Large intestine (tissue), 3 donors: Measurements from ENCODE around the gene GBE1. TPM values are rescaled to one million over a fixed set of nuclear protein-coding genes. Genes with fewer than 3 reads are reported as not detected.

ENCODE experiments used
- DNase-seq, 2 donors: peaks; one replicate each; pipeline versions ENCODE4 v3.0.0 to v3.0.0-alpha.2; 2013
- H3K27ac ChIP-seq: one replicate; pipeline ENCODE4 v1.5.1; 2013; ENCODE audit warnings: low read length
- H3K27me3 ChIP-seq: 2 replicates; pipeline ENCODE4 v1.6.1; 2013; ENCODE audit warnings: low read length; ENCODE audit not compliant: control insufficient read depth, insufficient read depth
- H3K36me3 ChIP-seq: 2 replicates; pipeline ENCODE4 v1.6.1; 2013; ENCODE audit warnings: low read length; ENCODE audit not compliant: control insufficient read depth, insufficient read depth
- H3K4me1 ChIP-seq: one replicate; pipeline ENCODE4 v1.6.1; 2013; ENCODE audit warnings: low read length; ENCODE audit not compliant: control insufficient read depth, insufficient read depth
- H3K4me3 ChIP-seq: one replicate; pipeline ENCODE4 v1.5.1; 2013; ENCODE audit warnings: low read length
- H3K9me3 ChIP-seq: one replicate; pipeline ENCODE4 v1.6.1; 2013; ENCODE audit warnings: mild to moderate bottlenecking, low read depth, low read length, moderate library complexity; ENCODE audit not compliant: control insufficient read depth
- WGBS: methylation state at CpG from one replicate; pipeline ENCODE4 v1.1.5; 2013; ENCODE audit warnings: low lambda C conversion rate; ENCODE audit not compliant: insufficient coverage; 5-methylcytosine and 5-hydroxymethylcytosine counted together
- polyA plus RNA-seq: library from polyadenylated mRNA; unstranded; fragments of 120-200 nt; gene quantifications from one replicate; pipeline ENCODE4 v1.2.1, GENCODE V29; 2013

GBE1 gene
- polyA plus RNA-seq, 1 donor: 10.1 TPM

DNA sequence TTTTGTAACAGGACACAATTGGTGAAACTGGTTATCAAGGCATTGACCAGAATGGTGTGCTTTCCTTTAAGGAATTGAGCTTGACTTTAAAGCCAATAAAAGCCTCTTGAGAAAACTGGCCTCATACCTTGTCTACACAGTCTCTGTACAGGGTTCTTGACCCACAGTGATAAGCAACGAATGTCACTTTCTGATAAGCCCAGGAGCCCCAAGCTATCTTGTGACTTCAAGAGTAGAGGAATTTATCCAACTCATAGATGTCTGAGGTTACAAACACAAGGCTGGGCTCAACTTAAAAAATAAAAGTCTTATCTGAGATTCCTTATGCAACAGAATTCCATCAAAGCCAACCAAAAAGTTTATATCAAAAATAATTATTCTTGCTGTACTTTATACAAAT is 212.1 kb downstream of the GBE1 start:
- no peaks in the 10 kb centered on the region for H3K27me3 ChIP-seq
- DNase-seq: no peak
- H3K4me1 ChIP-seq: no peaks in the 10 kb centered on the region
- H3K9me3 ChIP-seq: peaks cover 5% of the 10 kb centered on the region
- H3K36me3 ChIP-seq: no peaks in the 10 kb centered on the region
- H3K4me3 ChIP-seq: no peak overlapping the region
- no peak overlapping the region for H3K27ac ChIP-seq
- WGBS: no CpG with 5 or more reads among the region's 1 CpG

DNA sequence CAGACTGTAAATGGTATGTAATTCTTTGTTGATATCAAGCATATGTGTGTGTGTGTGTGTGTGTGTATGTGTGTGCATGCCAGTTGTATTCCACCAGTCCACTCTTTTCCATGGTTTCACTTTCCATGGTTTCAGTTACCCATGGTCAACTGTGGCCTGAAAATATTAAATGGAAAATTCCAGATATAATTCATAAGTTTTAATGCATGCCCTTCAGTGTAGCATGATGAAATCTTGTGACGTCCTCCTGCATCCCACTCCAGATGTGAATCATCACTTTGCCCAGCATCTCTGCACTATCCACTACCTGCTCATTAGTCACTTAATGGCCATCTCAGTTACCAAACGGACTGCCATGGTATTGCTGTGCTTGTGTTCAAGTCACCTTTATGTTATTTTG is 215.9 kb downstream of the GBE1 start:
- Histone ChIP-seq H3K27ac (no peak overlapping the region), H3K36me3 (no peaks in the 10 kb centered on the region), H3K9me3 (peaks cover 5% of the 10 kb centered on the region), H3K4me1 (no peaks in the 10 kb centered on the region), H3K27me3 (no peaks in the 10 kb centered on the region), H3K4me3 (no peak overlapping the region)
- DNase-seq: no peak
- no CpG with 5 or more reads among the region's 2 CpGs for WGBS

DNA sequence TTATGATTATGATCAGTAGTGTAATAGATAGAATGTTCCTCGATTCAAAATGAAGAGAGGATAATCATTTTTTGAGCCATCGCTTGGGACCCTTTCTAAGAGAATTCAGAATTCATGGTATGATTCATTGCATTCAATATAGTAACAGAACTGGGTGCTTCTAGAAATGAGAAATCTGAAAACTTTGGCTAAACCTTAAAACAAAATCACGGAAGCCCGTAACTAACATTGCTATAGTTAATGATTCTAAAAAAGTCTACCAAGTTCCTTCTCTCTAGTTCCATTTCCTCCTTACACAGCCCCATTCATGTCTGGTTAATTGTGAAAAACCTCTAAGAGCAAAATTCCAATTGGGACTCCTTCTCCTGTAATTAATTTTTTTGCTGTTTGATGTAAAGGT is 217.1 kb downstream of the GBE1 start:
- H3K4me3 ChIP-seq: no peak overlapping the region
- H3K27me3 ChIP-seq: no peaks in the 10 kb centered on the region
- no peaks in the 10 kb centered on the region for H3K36me3 ChIP-seq
- DNase-seq: no peak
- 100% methylated on average over 2 of the region's 4 CpGs for WGBS
- H3K4me1 ChIP-seq: no peaks in the 10 kb centered on the region
- H3K27ac ChIP-seq: no peak overlapping the region
- peaks cover 5% of the 10 kb centered on the region for H3K9me3 ChIP-seq

DNA sequence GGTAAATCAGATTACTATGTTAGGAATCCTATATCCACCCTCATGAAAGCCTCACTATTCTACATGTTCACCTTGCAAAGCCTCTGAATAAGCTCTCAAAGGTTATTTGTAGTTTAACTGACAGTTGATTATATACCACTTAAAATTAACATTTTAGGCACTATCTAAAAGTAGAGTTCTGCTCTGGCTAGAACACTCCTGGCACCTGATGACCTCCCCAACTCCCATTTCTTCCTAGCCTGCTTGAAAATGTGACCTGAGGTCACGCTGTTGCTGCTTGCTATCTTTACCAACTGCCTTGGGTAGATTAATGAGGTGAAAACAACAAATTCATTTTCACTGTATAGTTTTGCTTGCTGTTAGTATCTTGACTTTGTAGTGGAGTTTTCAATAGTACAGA is 220.7 kb downstream of the GBE1 start:
- no peaks in the 10 kb centered on the region for H3K4me1 ChIP-seq
- H3K27ac ChIP-seq: no peak overlapping the region
- no peak for DNase-seq
- H3K36me3 ChIP-seq: no peaks in the 10 kb centered on the region
- no peaks in the 10 kb centered on the region for H3K27me3 ChIP-seq
- H3K9me3 ChIP-seq: no peaks in the 10 kb centered on the region
- no peak overlapping the region for H3K4me3 ChIP-seq
- no CpG with 5 or more reads among the region's 1 CpG for WGBS

DNA sequence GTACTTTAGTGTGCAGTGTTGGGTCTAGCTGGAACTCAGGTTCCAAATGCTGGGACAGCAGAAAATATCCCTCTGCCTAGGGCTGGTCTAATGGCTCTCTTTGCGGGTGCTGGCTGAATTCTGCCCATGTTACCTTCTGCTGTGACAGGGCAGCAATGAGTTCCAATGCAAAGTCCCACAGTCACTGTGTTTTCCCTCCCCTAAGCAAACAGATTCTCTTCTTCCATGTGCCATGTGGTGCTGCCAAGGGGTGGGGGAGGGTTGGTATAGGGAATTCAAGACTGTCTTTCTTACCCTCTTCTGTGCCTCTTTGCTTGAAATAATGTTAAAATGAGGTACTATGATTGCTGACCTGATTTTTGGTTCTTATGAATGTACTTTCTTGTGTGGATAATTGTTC is 229.6 kb downstream of the GBE1 start:
- peaks cover 3% of the 10 kb centered on the region for H3K36me3 ChIP-seq
- no peak for DNase-seq
- H3K4me3 ChIP-seq: no peak overlapping the region
- H3K27ac ChIP-seq: no peak overlapping the region
- H3K4me1 ChIP-seq: no peaks in the 10 kb centered on the region
- no CpG with 5 or more reads among the region's 1 CpG for WGBS
- no peaks in the 10 kb centered on the region for H3K9me3 ChIP-seq
- H3K27me3 ChIP-seq: no peaks in the 10 kb centered on the region

DNA sequence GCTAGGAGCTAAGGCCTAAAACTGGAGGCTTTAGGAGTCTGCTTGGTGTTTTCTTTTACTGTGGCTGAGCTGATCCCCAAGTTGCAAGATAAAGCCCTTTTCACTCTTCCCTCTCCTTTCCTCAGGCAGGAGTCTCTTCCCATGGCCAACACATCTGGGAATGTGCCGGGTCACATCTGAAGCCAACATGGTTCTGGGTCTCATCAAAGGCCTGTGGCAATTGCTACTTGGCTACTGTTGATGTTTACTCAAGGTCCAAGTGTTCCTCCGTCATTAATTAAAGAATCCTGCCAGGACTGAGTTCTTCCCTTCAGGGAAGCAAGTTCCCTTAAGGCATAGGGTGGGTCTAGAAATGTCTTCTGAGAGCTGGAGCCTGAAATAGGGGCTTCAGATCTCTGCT is 230.2 kb downstream of the GBE1 start:
- Histone ChIP-seq H3K9me3 (no peaks in the 10 kb centered on the region), H3K4me3 (no peak overlapping the region), H3K27me3 (no peaks in the 10 kb centered on the region), H3K36me3 (peaks cover 3% of the 10 kb centered on the region), H3K4me1 (no peaks in the 10 kb centered on the region), H3K27ac (no peak overlapping the region)
- no peak for DNase-seq
- no CpG with 5 or more reads among the region's 2 CpGs for WGBS

DNA sequence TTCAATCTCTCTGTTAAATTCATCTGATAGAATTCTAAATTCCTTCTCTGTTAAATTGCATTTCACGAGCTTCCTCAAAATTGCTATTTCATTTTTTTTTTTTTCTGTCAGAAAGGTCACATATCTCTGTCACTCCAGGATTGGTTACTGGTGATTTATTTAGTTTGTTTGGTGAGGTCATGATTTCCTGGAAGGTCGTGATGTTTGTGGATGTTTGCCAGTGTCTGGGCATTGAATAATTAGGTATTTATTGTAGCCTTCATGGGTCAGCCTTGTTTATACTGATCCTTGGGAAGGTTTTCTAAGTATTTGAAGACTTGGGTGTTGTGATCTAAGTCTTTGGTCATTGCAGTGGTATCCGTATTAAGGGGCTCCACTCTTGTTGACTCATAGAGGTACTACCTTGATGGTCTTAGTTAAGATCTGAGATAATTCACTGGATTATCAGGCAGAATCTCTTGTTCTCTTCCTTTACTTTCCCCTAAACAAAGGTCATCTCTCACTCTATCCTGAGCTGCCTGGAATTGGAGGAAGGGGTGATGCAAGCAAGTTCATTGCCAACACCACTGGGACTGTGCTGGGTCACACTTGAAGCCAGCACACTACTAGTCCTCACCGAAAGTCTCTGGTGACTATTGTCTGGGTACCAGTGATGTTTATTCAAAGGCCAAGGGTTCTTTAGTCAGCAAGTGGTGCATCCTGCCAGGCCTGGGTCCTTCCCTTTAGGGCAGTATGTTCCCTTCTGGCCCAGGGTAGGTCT is 231.1 kb downstream of the GBE1 start:
- Histone ChIP-seq H3K27ac (no peak overlapping the region), H3K9me3 (no peaks in the 10 kb centered on the region), H3K36me3 (peaks cover 3% of the 10 kb centered on the region), H3K27me3 (no peaks in the 10 kb centered on the region), H3K4me3 (no peak overlapping the region), H3K4me1 (no peaks in the 10 kb centered on the region)
- 88% methylated on average over 1 of the region's 4 CpGs for WGBS
- peak in 1 of 2 donors; percentile 3 for DNase-seq

DNA sequence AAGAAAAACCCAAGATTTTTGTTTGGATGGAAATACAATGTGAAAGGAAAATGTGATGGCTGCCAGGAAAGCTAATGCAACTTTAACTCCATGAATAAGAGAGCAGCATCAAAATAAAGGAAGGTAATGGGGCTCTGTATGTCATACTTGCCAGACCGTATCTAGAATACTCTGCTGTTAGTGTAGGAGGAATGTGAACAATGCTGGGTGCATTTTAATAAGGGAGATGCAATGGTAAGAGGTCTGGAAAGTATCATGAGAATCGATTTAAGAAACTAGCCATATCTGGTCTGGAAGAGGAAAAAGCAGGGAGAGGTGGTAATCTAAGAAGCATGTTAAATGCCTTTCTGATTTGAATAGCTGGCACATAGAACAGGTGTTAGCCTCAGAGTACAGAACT is 239.6 kb downstream of the GBE1 start:
- Histone ChIP-seq H3K9me3 (no peaks in the 10 kb centered on the region), H3K27me3 (no peaks in the 10 kb centered on the region), H3K4me1 (no peaks in the 10 kb centered on the region), H3K4me3 (no peak overlapping the region), H3K36me3 (no peaks in the 10 kb centered on the region), H3K27ac (no peak overlapping the region)
- 88% methylated on average over 2 of the region's 2 CpGs for WGBS
- DNase-seq: no peak

DNA sequence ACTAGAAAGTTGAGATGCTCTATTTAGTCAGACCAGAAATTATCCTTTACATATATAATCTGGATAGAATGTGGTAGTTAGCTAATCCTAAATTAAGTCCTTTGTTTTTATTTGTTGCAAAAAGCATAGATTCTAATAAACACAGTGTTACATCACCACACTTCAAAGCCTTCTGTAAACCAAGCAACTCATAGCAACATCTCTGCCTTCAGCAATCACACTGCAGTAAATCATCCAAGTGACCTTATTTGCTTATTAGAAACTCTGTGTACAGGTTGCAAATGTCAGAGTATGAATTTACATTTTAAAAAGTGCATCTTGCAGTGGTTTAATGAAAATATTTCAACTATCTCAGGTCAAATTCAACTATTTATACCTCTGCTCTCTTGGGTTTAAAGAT is 242.5 kb downstream of the GBE1 start:
- Histone ChIP-seq H3K9me3 (no peaks in the 10 kb centered on the region), H3K4me1 (no peaks in the 10 kb centered on the region), H3K27ac (no peak overlapping the region), H3K36me3 (no peaks in the 10 kb centered on the region), H3K4me3 (no peak overlapping the region), H3K27me3 (no peaks in the 10 kb centered on the region)
- DNase-seq: no peak

DNA sequence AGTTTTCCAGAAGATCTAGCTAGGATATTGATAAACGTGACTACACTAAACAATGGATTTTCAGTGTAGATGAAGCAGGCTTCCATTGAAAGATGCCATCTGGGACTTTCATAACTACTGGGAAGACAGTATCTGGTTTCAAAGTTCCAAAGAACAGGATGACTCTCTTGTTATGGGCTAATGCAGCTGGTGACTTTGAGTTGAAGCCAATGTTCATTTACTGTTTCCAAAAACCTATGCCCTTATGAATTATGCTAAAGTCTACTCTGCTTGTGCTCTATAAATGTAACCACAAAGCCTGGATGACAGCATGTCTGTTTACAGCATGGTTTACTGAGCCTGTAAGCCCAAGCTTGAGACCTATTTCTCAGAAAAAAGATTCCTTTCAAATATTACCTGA is 245.4 kb downstream of the GBE1 start:
- H3K27ac ChIP-seq: no peak overlapping the region
- H3K36me3 ChIP-seq: no peaks in the 10 kb centered on the region
- no peaks in the 10 kb centered on the region for H3K27me3 ChIP-seq
- no peaks in the 10 kb centered on the region for H3K9me3 ChIP-seq
- no peak for DNase-seq
- WGBS: no CpG with 5 or more reads among the region's 1 CpG
- no peaks in the 10 kb centered on the region for H3K4me1 ChIP-seq
- H3K4me3 ChIP-seq: no peak overlapping the region

DNA sequence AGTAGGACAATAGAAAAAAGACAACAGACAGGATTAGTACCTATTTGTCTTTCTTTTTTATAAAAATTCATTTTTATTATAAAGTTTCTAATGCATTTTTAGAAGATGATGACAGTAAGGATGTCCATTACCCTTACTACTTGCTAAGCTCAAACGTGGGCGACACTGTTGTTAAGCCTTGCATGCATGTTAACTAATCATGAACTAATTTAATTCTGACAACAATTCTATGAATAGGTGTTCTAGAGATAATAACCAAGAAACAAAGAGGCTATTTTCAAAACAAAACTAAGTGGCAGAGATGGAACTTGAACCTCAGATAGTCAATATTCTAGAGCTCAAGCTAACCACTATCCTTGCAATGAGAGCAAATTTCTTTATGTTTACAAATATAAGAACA is 247.9 kb downstream of the GBE1 start:
- no peaks in the 10 kb centered on the region for H3K27me3 ChIP-seq
- H3K9me3 ChIP-seq: no peaks in the 10 kb centered on the region
- 90% methylated on average over 2 of the region's 2 CpGs for WGBS
- no peaks in the 10 kb centered on the region for H3K4me1 ChIP-seq
- no peaks in the 10 kb centered on the region for H3K36me3 ChIP-seq
- no peak overlapping the region for H3K27ac ChIP-seq
- no peak for DNase-seq
- no peak overlapping the region for H3K4me3 ChIP-seq
